PC-9 (cell line): ENCODE data around the gene KCNC3. TPM values are rescaled to one million over a fixed set of nuclear protein-coding genes. Genes with fewer than 3 reads are reported as not detected.

Experiments
- BruUV-seq: library from RNA; stranded (reverse); fragments of 400-500 nt; replicated peaks from 2 replicates; lab custom pipeline; 2021; lab: Mats Ljungman, UMichigan
- CTCF ChIA-PET: fragments of 300-600 bp; sonication (Branson Sonifier 250); formaldehyde crosslinking; loops from one replicate; lab custom pipeline; 2022; ENCODE audit warnings: antibody characterized with exemption; lab: Charles Lee
- POLR2A ChIA-PET: fragments of 300-600 bp; sonication (Branson Sonifier 250); formaldehyde crosslinking; loops from one replicate; lab custom pipeline; 2022; ENCODE audit warnings: antibody characterized with exemption; ENCODE audit not compliant: unreplicated experiment; lab: Charles Lee
- DNase-seq, 2 experiments: peaks; one replicate each; pipeline versions ENCODE4 v3.0.0 to v3.0.0-alpha.2; 2015 to 2022; ENCODE audit warnings: mixed read lengths in 1 of 2
- H2AFZ ChIP-seq: fragments of 200-600 bp; sonication (generic); 2 replicates; pipeline ENCODE4 v1.8.1; 2017; ENCODE audit warnings: antibody characterized with exemption
- H3F3A ChIP-seq: fragments of 200-600 bp; sonication (generic); 2 replicates; pipeline ENCODE4 v1.8.1; 2017; ENCODE audit warnings: antibody characterized with exemption, mild to moderate bottlenecking, low read depth; ENCODE audit not compliant: insufficient read depth
- H3K27ac ChIP-seq: fragments of 200-600 bp; sonication (generic); 2 replicates; pipeline ENCODE4 v1.6.1; 2016; ENCODE audit warnings: mixed run types
- H3K27me3 ChIP-seq: fragments of 200-600 bp; sonication (generic); 2 replicates; pipeline ENCODE4 v1.6.1; 2016; ENCODE audit warnings: low read depth, mixed run types; ENCODE audit not compliant: insufficient read depth
- H3K36me3 ChIP-seq: fragments of 200-600 bp; sonication (generic); 2 replicates; pipeline ENCODE4 v1.6.1; 2016; ENCODE audit warnings: low read depth, mixed run types
- H3K4me1 ChIP-seq: fragments of 200-600 bp; sonication (generic); replicated peaks from 2 replicates; pipeline ENCODE4 v1.6.1; 2016; ENCODE audit warnings: mixed run types; ENCODE audit not compliant: insufficient read depth
- H3K4me2 ChIP-seq: fragments of 200-600 bp; sonication (generic); 2 replicates; pipeline ENCODE4 v1.6.1; 2017; ENCODE audit warnings: mixed run types
- H3K4me3 ChIP-seq: fragments of 200-600 bp; sonication (generic); 2 replicates; pipeline ENCODE4 v1.6.1; 2016; ENCODE audit warnings: mixed run types
- H3K79me2 ChIP-seq: fragments of 200-600 bp; sonication (generic); 2 replicates; pipeline ENCODE4 v1.6.1; 2017; ENCODE audit warnings: low read depth, mixed run types
- H3K9me2 ChIP-seq: fragments of 200-600 bp; sonication (generic); 2 replicates; pipeline ENCODE4 v1.8.1; 2017; ENCODE audit warnings: mild to moderate bottlenecking; ENCODE audit not compliant: insufficient read depth
- H3K9me3 ChIP-seq: fragments of 200-600 bp; sonication (generic); 2 replicates; pipeline ENCODE4 v1.8.1; 2016; ENCODE audit warnings: low read depth; ENCODE audit not compliant: insufficient read depth
- H4K20me1 ChIP-seq: fragments of 200-600 bp; sonication (generic); 2 replicates; pipeline ENCODE4 v1.8.1; 2017; ENCODE audit not compliant: insufficient read depth
- CTCF ChIP-seq: fragments of 200-600 bp; sonication (generic); conservative IDR thresholded peaks from 2 replicates; pipeline ENCODE4 v1.6.1; 2017; ENCODE audit warnings: mixed run types, antibody characterized with exemption, mild to moderate bottlenecking, moderate library complexity
- EZH2 ChIP-seq: fragments of 200-600 bp; sonication (generic); IDR thresholded peaks from 2 replicates; pipeline ENCODE4 v1.8.0; 2017; ENCODE audit warnings: antibody characterized with exemption, low read depth
- intact Hi-C: fragments of 100-400 bp; cut with micrococcal nuclease; formaldehyde crosslinking; loops from one replicate; pipeline ENCODE4 v1.10.0; 2022; ENCODE audit not compliant: unreplicated experiment
- total RNA-seq: library from RNA; stranded (reverse); gene quantifications from 2 replicates; pipeline ENCODE4 v1.2.3, GENCODE V29; 2021

Gene KCNC3
- total RNA-seq, 1 experiment from 2014 or later = 9.0 TPM

- POLR2A ChIA-PET = interaction anchor here (0.9 kb wide), 1 partner anchor 10 kb away, joined by 3 read pairs; no protein-coding TSS in a partner anchor
Measured at GRCh38 chr19:50315773-50316448, 13.3 kb downstream of the KCNC3 start.

GRCh38 chr19:50314724-50315708 is 14.2 kb downstream of the KCNC3 start:
- Histone ChIP-seq H3K79me2 (no peaks in the 10 kb centered on the region), H3K4me2 (no peak overlapping the region), H3K27ac (no peak overlapping the region), H2AFZ (no peak overlapping the region), H4K20me1 (peaks cover 6% of the 10 kb centered on the region; the same call in 1 of the 2 replicates), H3K27me3 (peaks cover 9% of the 10 kb centered on the region; the same call in 1 of the 2 replicates), H3K9me2 (no peaks in the 10 kb centered on the region), H3K4me3 (no peak overlapping the region), H3F3A (peaks cover 10% of the 10 kb centered on the region; the same call in 1 of the 2 replicates), H3K9me3 (no peaks in the 10 kb centered on the region), H3K4me1 (0 out of 2 replicates have a peak, but pooled peaks cover 3% of the 10 kb centered on the region), H3K36me3 (no peaks in the 10 kb centered on the region)
- ChIA-PET CTCF (no interaction called here), POLR2A (no interaction called here)
- BruUV-seq = no TSS peak
- intact Hi-C loops = no loop called here
- TF ChIP-seq CTCF (no peak), EZH2 (no peak)
- no peak for DNase-seq

More at GRCh38 chr19:50315773-50316448, 13.3 kb downstream of the KCNC3 start:
- H2AFZ ChIP-seq = no peak overlapping the region
- H3K79me2 ChIP-seq = no peaks in the 10 kb centered on the region
- no peaks in the 10 kb centered on the region for H3K36me3 ChIP-seq
- H3F3A ChIP-seq = peaks cover 10% of the 10 kb centered on the region; the same call in 1 of the 2 replicates
- TF ChIP-seq CTCF (no peak), EZH2 (no peak)
- H3K4me3 ChIP-seq = no peak overlapping the region
- H3K9me2 ChIP-seq = no peaks in the 10 kb centered on the region
- DNase-seq = no peak
- peaks cover 5% of the 10 kb centered on the region; the same call in 1 of the 2 replicates for H4K20me1 ChIP-seq
- CTCF ChIA-PET = no interaction called here
- intact Hi-C loops = no loop called here
- peaks cover 9% of the 10 kb centered on the region; the same call in 1 of the 2 replicates for H3K27me3 ChIP-seq
- H3K27ac ChIP-seq = no peak overlapping the region
- 0 out of 2 replicates have a peak, but pooled peaks cover 3% of the 10 kb centered on the region for H3K4me1 ChIP-seq
- H3K9me3 ChIP-seq = no peaks in the 10 kb centered on the region
- BruUV-seq = no TSS peak
- H3K4me2 ChIP-seq = no peak overlapping the region
